IMR-90 (cell line): ENCODE data around the gene GNAI2. TPM values are rescaled to one million over a fixed set of nuclear protein-coding genes. Genes with fewer than 3 reads are reported as not detected.
A peak's percentile ranks its signal among the peaks of the same experiment; 100 is the strongest.

ENCODE experiments used
- ATAC-seq: fragments of 200-7000 bp; cut with Tn5 transposase; 2 replicates; pipeline ENCODE4 v1.9.1; 2020; ENCODE audit warnings: low read depth, mild to moderate bottlenecking, moderate library complexity
- BruUV-seq: library from RNA; stranded (reverse); fragments of 400-500 nt; replicated peaks from 2 replicates; lab custom pipeline; 2021; lab: Mats Ljungman, UMichigan
- CTCF ChIA-PET: fragments of 300-600 bp; formaldehyde crosslinking; extraction: SDS; loops from one replicate; lab custom pipeline; 2021; ENCODE audit warnings: antibody characterized with exemption; lab: Yijun Ruan, JAX
- POLR2A ChIA-PET: fragments of 300-600 bp; sonication (Branson Sonifier 250); formaldehyde crosslinking; loops from one replicate; lab custom pipeline; 2022; ENCODE audit warnings: antibody characterized with exemption; ENCODE audit not compliant: unreplicated experiment; lab: Charles Lee
- DNase-seq: peaks from one replicate; pipeline ENCODE4 v3.0.0; 2013
- H2AFZ ChIP-seq: replicated peaks from 2 replicates; pipeline ENCODE3; 2013; ENCODE audit warnings: low read length, mild to moderate bottlenecking; ENCODE audit not compliant: poor library complexity
- H2AK5ac ChIP-seq: 2 replicates; pipeline ENCODE4 v1.6.1; 2013; ENCODE audit warnings: low read depth, low read length, inconsistent platforms
- H2AK9ac ChIP-seq: replicated peaks from 2 replicates; pipeline ENCODE3; 2013; ENCODE audit warnings: mild to moderate bottlenecking, low read depth, low read length, moderate library complexity; ENCODE audit not compliant: poor library complexity
- H2BK120ac ChIP-seq: 2 replicates; pipeline ENCODE4 v1.6.1; 2013; ENCODE audit warnings: low read depth, low read length, inconsistent platforms
- H2BK15ac ChIP-seq: 3 replicates; pipeline ENCODE4 v1.6.1; 2013; ENCODE audit warnings: low read depth, low read length, inconsistent platforms
- H2BK20ac ChIP-seq: 2 replicates; pipeline ENCODE4 v1.6.1; 2013; ENCODE audit warnings: low read depth, mild to moderate bottlenecking, inconsistent platforms, low read length, moderate library complexity
- H2BK5ac ChIP-seq: 2 replicates; pipeline ENCODE4 v1.6.1; 2013; ENCODE audit warnings: mild to moderate bottlenecking, low read depth, low read length, inconsistent platforms; ENCODE audit not compliant: poor library complexity, severe bottlenecking
- H3K14ac ChIP-seq: replicated peaks from 2 replicates; pipeline ENCODE4 v1.6.1; 2013; ENCODE audit warnings: low read depth, low read length, inconsistent platforms
- H3K18ac ChIP-seq: 2 replicates; pipeline ENCODE4 v1.6.1; 2013; ENCODE audit warnings: low read depth, low read length, control low read depth
- H3K23ac ChIP-seq: 2 replicates; pipeline ENCODE4 v1.6.1; 2013; ENCODE audit warnings: low read depth, low read length, inconsistent platforms
- H3K27ac ChIP-seq: 2 replicates; pipeline ENCODE4 v1.5.1; 2013; ENCODE audit warnings: mild to moderate bottlenecking, control low read depth, low read length; ENCODE audit not compliant: insufficient read depth
- H3K27me3 ChIP-seq: 2 replicates; pipeline ENCODE4 v1.6.1; 2013; ENCODE audit warnings: low read length; ENCODE audit not compliant: control insufficient read depth, insufficient read depth
- H3K36me3 ChIP-seq: 2 replicates; pipeline ENCODE4 v1.6.1; 2013; ENCODE audit warnings: low read length, mixed read lengths; ENCODE audit not compliant: control insufficient read depth, insufficient read depth
- H3K4ac ChIP-seq: 2 replicates; pipeline ENCODE4 v1.6.1; 2013; ENCODE audit warnings: low read depth, low read length, inconsistent platforms
- H3K4me1 ChIP-seq: 2 replicates; pipeline ENCODE4 v1.6.1; 2013; ENCODE audit warnings: low read length, mixed read lengths; ENCODE audit not compliant: control insufficient read depth, insufficient read depth
- H3K4me2 ChIP-seq: 2 replicates; pipeline ENCODE4 v1.6.1; 2013; ENCODE audit warnings: low read depth, mild to moderate bottlenecking, control low read depth, low read length, moderate library complexity
- H3K4me3 ChIP-seq: 2 replicates; pipeline ENCODE4 v1.5.1; 2013; ENCODE audit warnings: low read depth, mild to moderate bottlenecking, control low read depth, low read length, moderate library complexity; ENCODE audit not compliant: insufficient read depth
- H3K56ac ChIP-seq: 2 replicates; pipeline ENCODE4 v1.6.1; 2013; ENCODE audit warnings: low read length, inconsistent platforms; ENCODE audit not compliant: insufficient read depth; ENCODE audit errors: extremely low read depth
- H3K79me1 ChIP-seq, 2 experiments: 2 replicates each; pipeline ENCODE4 v1.6.1; 2013; ENCODE audit warnings: low read length in 2 of 2, inconsistent platforms in 1 of 2, low read depth in 1 of 2
- H3K9ac ChIP-seq: 2 replicates; pipeline ENCODE4 v1.6.1; 2013; ENCODE audit warnings: low read depth, low read length, control low read depth
- H3K9me1 ChIP-seq: 2 replicates; pipeline ENCODE4 v1.6.1; 2013; ENCODE audit warnings: low read length, inconsistent platforms; ENCODE audit not compliant: insufficient read depth
- H3K9me3 ChIP-seq: 2 replicates; pipeline ENCODE4 v1.6.1; 2013; ENCODE audit warnings: low read length; ENCODE audit not compliant: control insufficient read depth, insufficient read depth
- H4K20me1 ChIP-seq: 2 replicates; pipeline ENCODE4 v1.6.1; 2013; ENCODE audit warnings: low read length, inconsistent platforms; ENCODE audit not compliant: insufficient read depth
- H4K5ac ChIP-seq: 2 replicates; pipeline ENCODE4 v1.6.1; 2013; ENCODE audit warnings: mild to moderate bottlenecking, low read depth, low read length, control low read depth
- H4K8ac ChIP-seq, 2 experiments: 2 replicates each; pipeline ENCODE4 v1.6.1; 2013; ENCODE audit warnings: low read depth in 2 of 2, low read length in 2 of 2, control low read depth in 1 of 2, inconsistent platforms in 1 of 2
- H4K91ac ChIP-seq: 2 replicates; pipeline ENCODE4 v1.6.1; 2013; ENCODE audit warnings: low read depth, low read length, inconsistent platforms; ENCODE audit not compliant: insufficient read depth
- BHLHE40 ChIP-seq: fragments of 150-350 bp; IDR thresholded peaks from 2 replicates; pipeline ENCODE4 v1.6.1; 2016; ENCODE audit warnings: mild to moderate bottlenecking, low read depth, low read length
- CHD1 ChIP-seq: IDR thresholded peaks from 2 replicates; pipeline ENCODE4 v1.6.1; 2012; ENCODE audit warnings: low read depth, low read length, improper control_type of control experiment
- CTCF ChIP-seq: conservative IDR thresholded peaks from 2 replicates; pipeline ENCODE4 v1.5.1; 2012; ENCODE audit warnings: mild to moderate bottlenecking, low read depth, low read length, improper control_type of control experiment
- ELK1 ChIP-seq: fragments of 150-350 bp; IDR thresholded peaks from 2 replicates; pipeline ENCODE4 v1.6.1; 2016; ENCODE audit warnings: low read depth, mild to moderate bottlenecking, low read length, moderate library complexity, borderline replicate concordance
- FOS ChIP-seq: fragments of 150-350 bp; IDR thresholded peaks from 2 replicates; pipeline ENCODE4 v1.6.1; 2016; ENCODE audit warnings: low read depth, low read length
- MAFK ChIP-seq: IDR thresholded peaks from 2 replicates; pipeline ENCODE4 v1.6.1; 2012; ENCODE audit warnings: low read depth, low read length, improper control_type of control experiment
- MAZ ChIP-seq: IDR thresholded peaks from 2 replicates; pipeline ENCODE4 v1.6.1; 2012; ENCODE audit warnings: low read depth, mild to moderate bottlenecking, low read length, improper control_type of control experiment, moderate library complexity, borderline replicate concordance
- MXI1 ChIP-seq: IDR thresholded peaks from 2 replicates; pipeline ENCODE4 v1.6.1; 2012; ENCODE audit warnings: low read depth, mild to moderate bottlenecking, low read length, moderate library complexity, borderline replicate concordance
- NFE2L2 ChIP-seq: fragments of 150-350 bp; IDR thresholded peaks from 2 replicates; pipeline ENCODE4 v1.6.1; 2016; ENCODE audit warnings: low read depth, mild to moderate bottlenecking, low read length
- POLR2A ChIP-seq: IDR thresholded peaks from 2 replicates; pipeline ENCODE4 v1.6.1; 2012; ENCODE audit warnings: mild to moderate bottlenecking, low read depth, low read length
- RAD21 ChIP-seq: IDR thresholded peaks from 2 replicates; pipeline ENCODE4 v1.6.1; 2012; ENCODE audit warnings: low read length, improper control_type of control experiment
- RCOR1 ChIP-seq: IDR thresholded peaks from 2 replicates; pipeline ENCODE4 v1.6.1; 2012; ENCODE audit warnings: mild to moderate bottlenecking, low read length, improper control_type of control experiment; ENCODE audit not compliant: insufficient replicate concordance
- RFX5 ChIP-seq: IDR thresholded peaks from 2 replicates; pipeline ENCODE4 v1.8.0; 2012; ENCODE audit warnings: low read depth, mild to moderate bottlenecking, low read length, moderate library complexity
- SMC3 ChIP-seq: fragments of 150-350 bp; IDR thresholded peaks from 2 replicates; pipeline ENCODE4 v1.6.1; 2016; ENCODE audit warnings: low read depth, mild to moderate bottlenecking, antibody characterized with exemption, low read length, moderate library complexity
- WGBS, 2 experiments: methylation state at CpG; one replicate each; pipeline versions ENCODE4 v1.1.5 to v1.1.7; 2013; ENCODE audit warnings: missing lambda C conversion rate in 2 of 2; ENCODE audit not compliant: insufficient read length in 1 of 2; ENCODE audit errors: extremely low coverage in 2 of 2; 5-methylcytosine and 5-hydroxymethylcytosine counted together
- dilution Hi-C: fragments of 300-500 bp; cut with HindIII; formaldehyde crosslinking; loops from one replicate; pipeline ENCODE4 v1.14.3; 2018; ENCODE audit warnings: low sequenced_read_pairs; ENCODE audit not compliant: unreplicated experiment
- in situ Hi-C: fragments of 300-500 bp; cut with MboI; formaldehyde crosslinking; loops from 3 replicates; pipeline ENCODE4 v1.14.3; 2019; ENCODE audit warnings: low sequenced_read_pairs, inconsistent platforms, mixed read lengths
- intact Hi-C: fragments of 100-400 bp; cut with micrococcal nuclease; formaldehyde crosslinking; loops from 2 replicates; pipeline ENCODE4 v1.10.0; 2022
- polyA plus RNA-seq, 3 experiments: library from polyadenylated mRNA; depleted of rRNA; stranded (reverse); fragments of >200 nt; gene quantifications; 2 replicates each; pipeline ENCODE4 v1.2.3, GENCODE V29; 2012; ENCODE audit warnings: low replicate concordance in 1 of 3
- total RNA-seq: library from RNA; depleted of rRNA; stranded (reverse); fragments of >200 nt; gene quantifications from 2 replicates; pipeline ENCODE4 v1.2.3, GENCODE V29; 2012
- TF ChIP-seq, protein P1 (sequence below): fragments of 150-350 bp; IDR thresholded peaks from 2 replicates; pipeline ENCODE4 v1.6.1; 2017; ENCODE audit warnings: mild to moderate bottlenecking, antibody characterized with exemption, low read length, low read depth

The GNAI2 gene
- total and polyA plus RNA-seq, 2 of the 4 experiments (the other 2 are of a cell fraction), result 867 to 1,079 TPM

- Histone ChIP-seq H4K8ac (no peak overlapping the region), H2AK5ac (no peak overlapping the region), H3K56ac (no peak overlapping the region), H3K14ac (no peak overlapping the region), H3K4me1 (peaks cover 13% of the 10 kb centered on the region), H3K9ac (no peak overlapping the region), H3K36me3 (no peaks in the 10 kb centered on the region), H3K79me1 (peaks cover 13 to 31% of the 10 kb centered on the region in 2 experiments), H2BK5ac (no peak overlapping the region), H4K91ac (no peak overlapping the region), H3K18ac (no peak overlapping the region), H2AK9ac (peak overlapping the region; percentile 37), H3K4ac (no peak overlapping the region), H4K20me1 (no peaks in the 10 kb centered on the region), H4K5ac (no peak overlapping the region), H3K9me1 (peaks cover 21% of the 10 kb centered on the region), H3K27me3 (no peaks in the 10 kb centered on the region), H3K23ac (no peak overlapping the region), H2BK15ac (no peak overlapping the region), H3K4me3 (no peak overlapping the region), H2BK120ac (no peak overlapping the region), H2AFZ (no peak overlapping the region), H3K9me3 (no peaks in the 10 kb centered on the region), H3K4me2 (no peak overlapping the region), H2BK20ac (no peak overlapping the region), H3K27ac (no peak overlapping the region)
- ATAC-seq, result no peak
- BruUV-seq, result no TSS peak
- in situ Hi-C loops (no loop called here), dilution Hi-C loops (no loop called here), intact Hi-C loops (no loop called here)
- DNase-seq, result no peak
- 85% methylated on average over 12 of the region's 32 CpGs; no CpG with 5 or more reads in 1 of the 2 experiments for WGBS, 2 experiments
- ChIA-PET POLR2A (no interaction called here), CTCF (no interaction called here)
- TF ChIP-seq RAD21 (no peak), ELK1 (no peak), MAZ (no peak), FOS (no peak), RFX5 (no peak), NFE2L2 (no peak), POLR2A (no peak), MXI1 (no peak), MAFK (no peak), BHLHE40 (no peak), CTCF (no peak), RCOR1 (no peak), CHD1 (no peak), SMC3 (no peak)
- TF ChIP-seq, protein P1, sequence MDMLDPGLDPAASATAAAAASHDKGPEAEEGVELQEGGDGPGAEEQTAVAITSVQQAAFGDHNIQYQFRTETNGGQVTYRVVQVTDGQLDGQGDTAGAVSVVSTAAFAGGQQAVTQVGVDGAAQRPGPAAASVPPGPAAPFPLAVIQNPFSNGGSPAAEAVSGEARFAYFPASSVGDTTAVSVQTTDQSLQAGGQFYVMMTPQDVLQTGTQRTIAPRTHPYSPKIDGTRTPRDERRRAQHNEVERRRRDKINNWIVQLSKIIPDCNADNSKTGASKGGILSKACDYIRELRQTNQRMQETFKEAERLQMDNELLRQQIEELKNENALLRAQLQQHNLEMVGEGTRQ, result no peak
Observed at GRCh38 chr3:50302095-50303012, 66.3 kb downstream of the GNAI2 start.
